ENCODE data around the gene TSPEAR. TPM values are rescaled to one million over a fixed set of nuclear protein-coding genes. Genes with fewer than 3 reads are reported as not detected.
"Not testable (repeated sequence)": the region's sequence is repeated elsewhere in the genome, so short reads cannot be mapped to it uniquely, and the experiment has no call there.

Gene TSPEAR
- total RNA-seq, 1 experiment from 2014 or later = not detected

DNA sequence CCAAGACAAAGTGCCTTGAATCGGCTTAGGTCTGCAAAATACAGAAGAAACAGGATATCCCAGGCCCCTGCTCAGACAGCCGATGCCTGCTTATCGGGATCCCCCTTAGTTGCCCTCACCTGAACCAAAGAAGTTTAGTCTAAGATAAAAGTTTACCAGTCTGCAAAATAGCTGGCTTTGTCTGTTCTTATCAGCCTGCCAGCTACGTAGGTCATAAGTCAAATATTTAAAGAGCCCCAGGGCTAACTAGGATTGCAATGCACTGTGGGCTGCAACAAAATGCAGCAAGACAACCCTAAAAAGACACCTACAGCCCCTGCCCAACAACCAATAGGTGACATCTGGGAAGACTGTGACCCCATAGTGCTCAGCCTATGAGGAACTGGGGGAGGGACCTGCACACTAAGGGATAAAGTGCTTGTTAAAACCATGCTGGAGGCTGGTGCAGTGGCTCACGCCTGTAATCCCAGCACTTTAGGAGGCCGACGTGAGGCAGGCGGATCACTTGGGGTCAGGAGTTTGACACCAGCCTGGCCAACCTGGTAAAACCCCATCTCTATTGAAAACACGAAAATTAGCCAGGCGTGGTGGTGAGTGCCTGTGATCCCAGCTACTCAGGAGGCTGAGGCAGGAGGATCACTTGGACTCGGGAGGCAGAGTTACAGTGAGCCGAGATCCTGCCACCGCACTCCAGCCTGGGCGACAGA, 228.6 kb downstream of the TSPEAR start:
- Histone ChIP-seq H2AFZ (ENCODE audit: low read length) (no peak overlapping the region), H3K27me3 (ENCODE audit: low read length) (no peaks in the 10 kb centered on the region), H3K36me3 (ENCODE audit: insufficient read depth, low read length) (no peaks in the 10 kb centered on the region), H3K9ac (ENCODE audit: low read length) (no peak overlapping the region), H3K4me1 (ENCODE audit: low read length) (peaks cover 5% of the 10 kb centered on the region), H3K9me3 (ENCODE audit: low read length) (no peaks in the 10 kb centered on the region), H3K79me2 (ENCODE audit: low read length) (no peaks in the 10 kb centered on the region), H4K20me1 (ENCODE audit: insufficient read depth, low read depth, low read length) (no peaks in the 10 kb centered on the region), H3K27ac (ENCODE audit: low read length) (no peak overlapping the region), H3K4me2 (ENCODE audit: low read depth, low read length, poor library complexity, severe bottlenecking) (no peak overlapping the region), H3K9me2 (replicated peaks; ENCODE audit: insufficient read depth, low read length) (no peaks in the 10 kb centered on the region), H3K4me3 (ENCODE audit: low read length) (no peak overlapping the region)
- DNase-seq = peak; percentile 70

- Histone ChIP-seq H3K4me2 (ENCODE audit: low read depth, low read length, poor library complexity, severe bottlenecking) (no peak overlapping the region), H2AFZ (ENCODE audit: low read length) (no peak overlapping the region), H3K27me3 (ENCODE audit: low read length) (no peaks in the 10 kb centered on the region), H3K79me2 (ENCODE audit: low read length) (no peaks in the 10 kb centered on the region), H3K9me2 (replicated peaks; ENCODE audit: insufficient read depth, low read length) (no peaks in the 10 kb centered on the region), H3K9ac (ENCODE audit: low read length) (no peak overlapping the region), H3K27ac (ENCODE audit: low read length) (no peak overlapping the region), H3K4me3 (ENCODE audit: low read length) (no peak overlapping the region), H3K9me3 (ENCODE audit: low read length) (no peaks in the 10 kb centered on the region), H3K4me1 (ENCODE audit: low read length) (peaks cover 5% of the 10 kb centered on the region), H3K36me3 (ENCODE audit: insufficient read depth, low read length) (no peaks in the 10 kb centered on the region), H4K20me1 (ENCODE audit: insufficient read depth, low read depth, low read length) (no peaks in the 10 kb centered on the region)
- no peak for DNase-seq
Observed at GRCh38 chr21:44480200-44481053, 230.9 kb downstream of the TSPEAR start.

GRCh38 chr21:44479556-44480199, 231.7 kb downstream of the TSPEAR start:
- H2AFZ ChIP-seq (ENCODE audit: low read length); H3K36me3 ChIP-seq (ENCODE audit: insufficient read depth, low read length); H4K20me1 ChIP-seq (ENCODE audit: insufficient read depth, low read depth, low read length); H3K79me2 ChIP-seq (ENCODE audit: low read length); H3K9me3 ChIP-seq (ENCODE audit: low read length); H3K27me3 ChIP-seq (ENCODE audit: low read length); H3K9ac ChIP-seq (ENCODE audit: low read length); H3K9me2 ChIP-seq (replicated peaks; ENCODE audit: insufficient read depth, low read length); H3K27ac ChIP-seq (ENCODE audit: low read length); H3K4me3 ChIP-seq (ENCODE audit: low read length); H3K4me1 ChIP-seq (ENCODE audit: low read length); H3K4me2 ChIP-seq (ENCODE audit: low read depth, low read length, poor library complexity, severe bottlenecking): not testable (repeated sequence)
- DNase-seq = peak; percentile 58

GRCh38 chr21:44478801-44479167, 232.6 kb downstream of the TSPEAR start:
- H3K79me2 ChIP-seq (ENCODE audit: low read length) = no peaks in the 10 kb centered on the region
- no peak overlapping the region for H3K4me2 ChIP-seq (ENCODE audit: low read depth, low read length, poor library complexity, severe bottlenecking)
- H3K4me1 ChIP-seq (ENCODE audit: low read length) = peaks cover 5% of the 10 kb centered on the region
- no peaks in the 10 kb centered on the region for H3K36me3 ChIP-seq (ENCODE audit: insufficient read depth, low read length)
- H3K27ac ChIP-seq (ENCODE audit: low read length) = no peak overlapping the region
- no peaks in the 10 kb centered on the region for H3K9me2 ChIP-seq (replicated peaks; ENCODE audit: insufficient read depth, low read length)
- H4K20me1 ChIP-seq (ENCODE audit: insufficient read depth, low read depth, low read length) = no peaks in the 10 kb centered on the region
- no peak overlapping the region for H3K9ac ChIP-seq (ENCODE audit: low read length)
- H3K27me3 ChIP-seq (ENCODE audit: low read length) = no peaks in the 10 kb centered on the region
- no peak overlapping the region for H3K4me3 ChIP-seq (ENCODE audit: low read length)
- no peaks in the 10 kb centered on the region for H3K9me3 ChIP-seq (ENCODE audit: low read length)
- DNase-seq = no peak
- no peak overlapping the region for H2AFZ ChIP-seq (ENCODE audit: low read length)

DNA sequence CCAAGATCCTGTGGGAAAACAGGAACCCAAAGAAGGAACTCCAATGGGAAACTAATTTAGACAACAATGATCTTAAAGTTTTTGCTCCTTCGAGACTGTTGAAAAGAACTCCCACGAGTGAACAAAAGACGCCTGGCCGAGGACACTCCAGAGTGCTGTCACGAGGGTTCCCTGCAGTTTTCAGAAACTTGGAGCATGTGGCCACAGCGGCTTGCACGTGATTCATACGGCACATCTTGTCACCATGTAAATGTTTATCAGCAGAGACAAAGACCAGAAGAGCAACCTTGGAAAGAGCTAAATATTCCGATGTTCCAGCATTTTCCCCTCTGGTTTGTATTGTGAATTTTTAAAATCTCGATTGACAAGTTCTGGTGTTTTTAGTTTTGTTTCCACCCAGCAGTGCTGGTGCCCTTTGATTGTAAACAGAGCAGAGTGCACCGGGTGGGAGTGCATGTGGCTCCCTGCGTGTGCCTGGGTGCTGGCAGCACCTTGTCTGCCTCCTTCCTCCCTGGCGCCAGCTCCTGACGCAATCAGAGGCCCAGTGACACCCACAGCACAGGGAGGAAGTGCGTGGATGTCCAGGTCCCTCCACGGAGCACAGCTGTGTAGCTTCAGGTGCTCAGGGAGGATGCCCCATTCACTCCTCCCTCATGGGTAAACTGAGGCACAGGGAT, 233.1 kb downstream of the TSPEAR start:
- Histone ChIP-seq H3K9me2 (replicated peaks; ENCODE audit: insufficient read depth, low read length) (no peaks in the 10 kb centered on the region), H3K79me2 (ENCODE audit: low read length) (no peaks in the 10 kb centered on the region), H3K27me3 (ENCODE audit: low read length) (no peaks in the 10 kb centered on the region), H3K9ac (ENCODE audit: low read length) (no peak overlapping the region), H2AFZ (ENCODE audit: low read length) (no peak overlapping the region), H3K4me2 (ENCODE audit: low read depth, low read length, poor library complexity, severe bottlenecking) (no peak overlapping the region), H3K4me1 (ENCODE audit: low read length) (peaks cover 5% of the 10 kb centered on the region), H3K27ac (ENCODE audit: low read length) (no peak overlapping the region), H3K4me3 (ENCODE audit: low read length) (no peak overlapping the region), H4K20me1 (ENCODE audit: insufficient read depth, low read depth, low read length) (no peaks in the 10 kb centered on the region), H3K36me3 (ENCODE audit: insufficient read depth, low read length) (no peaks in the 10 kb centered on the region), H3K9me3 (ENCODE audit: low read length) (no peaks in the 10 kb centered on the region)
- no peak for DNase-seq

DNA sequence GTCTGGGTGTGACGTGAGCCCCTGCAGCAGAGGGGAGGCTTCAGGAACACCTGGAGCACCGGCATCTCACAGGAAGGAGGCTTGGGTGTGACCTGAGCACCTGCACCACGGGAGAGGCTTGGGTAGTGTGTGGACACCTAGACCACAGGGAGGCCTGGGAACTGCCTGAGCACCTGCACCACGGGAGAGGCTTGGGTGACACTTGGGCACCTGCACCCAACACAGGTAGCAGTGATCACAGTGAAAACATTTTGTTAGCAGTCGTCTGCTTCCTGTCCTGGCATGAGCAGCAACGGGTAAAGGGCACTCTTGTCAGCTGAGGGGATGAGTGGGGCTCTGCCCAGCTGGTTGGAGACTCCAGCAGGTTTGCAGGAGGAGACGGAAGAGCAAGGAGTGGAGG, 233.7 kb downstream of the TSPEAR start:
- Histone ChIP-seq H3K9me2 (replicated peaks; ENCODE audit: insufficient read depth, low read length) (no peaks in the 10 kb centered on the region), H3K79me2 (ENCODE audit: low read length) (no peaks in the 10 kb centered on the region), H3K9me3 (ENCODE audit: low read length) (no peaks in the 10 kb centered on the region), H3K4me1 (ENCODE audit: low read length) (peaks cover 5% of the 10 kb centered on the region), H3K4me2 (ENCODE audit: low read depth, low read length, poor library complexity, severe bottlenecking) (no peak overlapping the region), H4K20me1 (ENCODE audit: insufficient read depth, low read depth, low read length) (no peaks in the 10 kb centered on the region), H3K27me3 (ENCODE audit: low read length) (no peaks in the 10 kb centered on the region), H3K9ac (ENCODE audit: low read length) (no peak overlapping the region), H3K4me3 (ENCODE audit: low read length) (no peak overlapping the region), H3K27ac (ENCODE audit: low read length) (no peak overlapping the region), H2AFZ (ENCODE audit: low read length) (no peak overlapping the region), H3K36me3 (ENCODE audit: insufficient read depth, low read length) (no peaks in the 10 kb centered on the region)
- DNase-seq = no peak

DNA sequence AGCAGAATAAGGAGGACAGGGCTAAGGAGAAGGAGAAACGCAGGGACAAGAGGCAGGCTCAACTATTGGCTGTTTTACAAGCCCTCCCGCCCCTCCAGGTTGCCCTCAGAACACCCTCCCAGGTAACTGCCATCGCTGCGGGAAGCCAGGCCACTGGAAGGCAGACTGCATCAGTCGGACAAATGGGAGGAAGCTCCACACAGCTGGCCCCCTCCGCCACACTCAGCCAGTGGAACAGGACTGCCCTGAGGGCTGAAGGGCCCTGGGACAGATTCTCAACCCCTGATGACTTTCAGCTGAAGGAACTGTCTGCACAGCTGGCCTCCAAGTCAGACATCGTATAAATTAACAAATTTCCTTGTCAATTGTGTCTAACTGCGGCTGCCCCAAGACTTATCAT, 234.2 kb downstream of the TSPEAR start:
- Histone ChIP-seq H3K9ac (ENCODE audit: low read length) (no peak overlapping the region), H3K79me2 (ENCODE audit: low read length) (no peaks in the 10 kb centered on the region), H3K4me3 (ENCODE audit: low read length) (no peak overlapping the region), H4K20me1 (ENCODE audit: insufficient read depth, low read depth, low read length) (no peaks in the 10 kb centered on the region), H3K9me2 (replicated peaks; ENCODE audit: insufficient read depth, low read length) (no peaks in the 10 kb centered on the region), H3K4me1 (ENCODE audit: low read length) (peaks cover 2% of the 10 kb centered on the region), H3K27ac (ENCODE audit: low read length) (no peak overlapping the region), H3K9me3 (ENCODE audit: low read length) (no peaks in the 10 kb centered on the region), H3K36me3 (ENCODE audit: insufficient read depth, low read length) (no peaks in the 10 kb centered on the region), H2AFZ (ENCODE audit: low read length) (no peak overlapping the region), H3K4me2 (ENCODE audit: low read depth, low read length, poor library complexity, severe bottlenecking) (no peak overlapping the region), H3K27me3 (ENCODE audit: low read length) (no peaks in the 10 kb centered on the region)
- DNase-seq = no peak
